ENCODE data around the gene NRL. TPM values are rescaled to one million over a fixed set of nuclear protein-coding genes. Genes with fewer than 3 reads are reported as not detected.

The NRL gene
- total RNA-seq = 1 to 10 TPM; 1.1 to 1.7 TPM

- ChIA-PET CTCF (interaction anchor here (0.6 to 3.2 kb wide), 12 partner anchors 12 to 218 kb away, joined by 3 to 13 read pairs (median 6); partner anchors contain the start of genes EMC9, IRF9, PSME1 and PSME2), POLR2A (interaction anchor here (1.0 to 3.6 kb wide), 10 partner anchors 20 to 128 kb away, joined by 3 to 31 read pairs (median 9); partner anchors contain the start of genes CHMP4A, EMC9, IRF9 and PCK2)
Measured at GRCh38 chr14:24114532-24115421, at the start of gene NRL, which contains the start of gene DCAF11. TSS of gene NRL (minus strand) at chr14:24114949. CDS start at chr14:24082848, 32,101 bp downstream. TSS of gene DCAF11 (plus strand) at chr14:24114777. CDS start at chr14:24115595, 818 bp downstream.

- POLR2A ChIA-PET = interaction anchor here (0.6 to 3.4 kb wide), 6 partner anchors 11 to 52 kb away, joined by 3 to 19 read pairs (median 9); partner anchors contain the start of genes CHMP4A, IPO4, PSME1 and REC8
- CTCF ChIA-PET = interaction anchor here (0.7 to 3.5 kb wide), 14 partner anchors 11 to 136 kb away, joined by 3 to 34 read pairs (median 6); partner anchors contain the start of genes EMC9, PCK2, PSME1 and RNF31
Measured at GRCh38 chr14:24162093-24162492, 47.3 kb upstream of the NRL start.

GRCh38 chr14:24160850-24161804 lies 46.4 kb upstream of the NRL start, which contains the start of gene IRF9:
TSS of gene IRF9 (plus strand) at chr14:24161265. CDS start at chr14:24162145, 880 bp downstream.
- POLR2A ChIA-PET = interaction anchor here (0.9 to 3.4 kb wide), 12 partner anchors 9 to 53 kb away, joined by 3 to 19 read pairs (median 8); partner anchors contain the start of genes CHMP4A, DCAF11, EMC9 and IPO4
- CTCF ChIA-PET = interaction anchor here (0.6 to 3.5 kb wide), 34 partner anchors 9 to 184 kb away, joined by 3 to 34 read pairs (median 5); partner anchors contain the start of genes CHMP4A, DCAF11, EMC9 and GMPR2

GRCh38 chr14:24160499-24160849 lies 45.7 kb upstream of the NRL start:
- POLR2A ChIA-PET = interaction anchor here (0.6 to 3.4 kb wide), 12 partner anchors 8 to 85 kb away, joined by 3 to 19 read pairs (median 9); partner anchors contain the start of genes CHMP4A, DCAF11, EMC9 and IPO4

GRCh38 chr14:24159777-24160498 lies 45.2 kb upstream of the NRL start:
- ChIA-PET CTCF (interaction anchor here (0.7 to 3.5 kb wide), 17 partner anchors 9 to 152 kb away, joined by 3 to 34 read pairs (median 9); partner anchors contain the start of genes DCAF11, NRL, PCK2 and PSME1), POLR2A (interaction anchor here (0.6 to 3.4 kb wide), 7 partner anchors 13 to 86 kb away, joined by 3 to 19 read pairs (median 10); partner anchors contain the start of genes DCAF11, EMC9, NRL and PSME1)

More at GRCh38 chr14:24160499-24160849, 45.7 kb upstream of the NRL start:
- CTCF ChIA-PET = interaction anchor here (0.7 to 3.5 kb wide), 27 partner anchors 9 to 152 kb away, joined by 3 to 34 read pairs (median 5); partner anchors contain the start of genes DCAF11, EMC9, GMPR2 and IPO4

- POLR2A ChIA-PET = interaction anchor here (0.6 kb wide), 1 partner anchor 12 kb away, joined by 6 read pairs; no protein-coding TSS in a partner anchor
- CTCF ChIA-PET = no interaction called here
Measured at GRCh38 chr14:24157331-24157730, 42.6 kb upstream of the NRL start.

- ChIA-PET CTCF (interaction anchor here (0.5 to 0.6 kb wide), 2 partner anchors 13 to 20 kb away, joined by 3 to 6 read pairs; no protein-coding TSS in a partner anchor), POLR2A (interaction anchor here (0.6 kb wide), 1 partner anchor 13 kb away, joined by 6 read pairs; no protein-coding TSS in a partner anchor)
Measured at GRCh38 chr14:24156840-24157239, 42.1 kb upstream of the NRL start.

GRCh38 chr14:24155100-24155499 lies 40.4 kb upstream of the NRL start:
- ChIA-PET POLR2A (no interaction called here), CTCF (interaction anchor here (1.1 kb wide), 1 partner anchor 9 kb away, joined by 3 read pairs; the partner anchor contains the start of gene PSME2)

- POLR2A ChIA-PET = interaction anchor here (0.6 kb wide), 1 partner anchor 21 kb away, joined by 3 read pairs; the partner anchor contains the start of gene FITM1
- CTCF ChIA-PET = interaction anchor here (0.6 to 1.8 kb wide), 2 partner anchors 9 to 42 kb away, joined by 3 to 17 read pairs; partner anchors contain the start of gene IRF9
Measured at GRCh38 chr14:24151404-24152080, 36.8 kb upstream of the NRL start.

- ChIA-PET POLR2A (interaction anchor here (0.8 kb wide), 1 partner anchor 50 kb away, joined by 3 read pairs; no protein-coding TSS in a partner anchor), CTCF (interaction anchor here (1.8 kb wide), 1 partner anchor 10 kb away, joined by 17 read pairs; the partner anchor contains the start of gene IRF9)
Measured at GRCh38 chr14:24150993-24151392, 36.2 kb upstream of the NRL start.

- ChIA-PET CTCF (interaction anchor here (1.4 to 1.8 kb wide), 2 partner anchors 10 to 23 kb away, joined by 3 to 17 read pairs; partner anchors contain the start of gene IRF9), POLR2A (interaction anchor here (0.8 to 1.2 kb wide), 2 partner anchors 9 to 51 kb away, joined by 3 read pairs; partner anchors contain the start of gene EMC9)
Measured at GRCh38 chr14:24150567-24150966, 35.8 kb upstream of the NRL start.

- POLR2A ChIA-PET = interaction anchor here (0.8 to 1.2 kb wide), 2 partner anchors 9 to 51 kb away, joined by 3 read pairs; partner anchors contain the start of gene EMC9
- CTCF ChIA-PET = interaction anchor here (1.4 kb wide), 1 partner anchor 24 kb away, joined by 3 read pairs; no protein-coding TSS in a partner anchor
Measured at GRCh38 chr14:24150061-24150460, 35.3 kb upstream of the NRL start.

- ChIA-PET POLR2A (interaction anchor here (1.2 kb wide), 1 partner anchor 8 kb away, joined by 3 read pairs; the partner anchor contains the start of gene EMC9), CTCF (interaction anchor here (1.4 to 2.7 kb wide), 2 partner anchors 11 to 24 kb away, joined by 3 to 24 read pairs; partner anchors contain the start of gene IRF9)
Measured at GRCh38 chr14:24149302-24149969, 34.7 kb upstream of the NRL start.

GRCh38 chr14:24147761-24148428 lies 33.1 kb upstream of the NRL start:
- ChIA-PET POLR2A (interaction anchor here (0.5 to 3.8 kb wide), 5 partner anchors 11 to 47 kb away, joined by 3 to 34 read pairs (median 16); partner anchors contain the start of genes DCAF11, IRF9, NRL and PSME1), CTCF (interaction anchor here (0.9 to 2.7 kb wide), 5 partner anchors 11 to 57 kb away, joined by 3 to 24 read pairs (median 7); partner anchors contain the start of genes DCAF11, IRF9, NRL and PSME1)
